Measurements from ENCODE around the gene NR3C1.

The NR3C1 gene

GRCh38 chr5:143271431-143271830 lies 132.1 kb downstream of the NR3C1 start:
- Histone ChIP-seq H3K27me3 (ENCODE audit: control insufficient read depth, insufficient read depth, low read length) (no peaks in the 10 kb centered on the region), H3K36me3 (ENCODE audit: control insufficient read depth, insufficient read depth, low read length) (no peaks in the 10 kb centered on the region), H3K9me3 (ENCODE audit: control insufficient read depth, low read length) (no peaks in the 10 kb centered on the region), H3K9ac (ENCODE audit: low read length) (no peak overlapping the region), H3K4me3 (ENCODE audit: low read length) (no peak overlapping the region), H3K4me1 (ENCODE audit: control insufficient read depth, insufficient read depth, low read length) (no peaks in the 10 kb centered on the region)

DNA sequence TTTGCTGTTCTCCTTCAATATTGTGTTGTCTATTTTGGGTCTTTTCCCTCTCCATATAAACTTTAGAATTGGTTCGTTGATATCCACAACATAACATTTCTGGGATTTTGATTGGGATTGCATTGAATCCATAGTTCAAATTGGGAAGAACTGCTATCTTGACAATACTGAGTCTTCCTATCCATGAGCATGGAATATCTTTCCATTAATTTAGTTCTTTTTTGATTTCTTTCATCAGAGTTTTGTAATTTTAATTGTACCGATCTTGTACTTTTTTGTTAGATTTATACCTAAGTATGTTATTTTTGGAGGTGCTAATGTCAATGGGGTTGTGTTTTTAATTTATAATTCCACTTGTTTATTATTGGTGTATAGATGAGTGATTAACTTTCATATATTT lies 135.1 kb downstream of the NR3C1 start:
- no peaks in the 10 kb centered on the region for H3K27me3 ChIP-seq (ENCODE audit: control insufficient read depth, insufficient read depth, low read length)
- H3K9ac ChIP-seq (ENCODE audit: low read length) = no peak overlapping the region
- H3K36me3 ChIP-seq (ENCODE audit: control insufficient read depth, insufficient read depth, low read length) = no peaks in the 10 kb centered on the region
- no peak overlapping the region for H3K4me3 ChIP-seq (ENCODE audit: low read length)
- H3K9me3 ChIP-seq (ENCODE audit: control insufficient read depth, low read length) = no peaks in the 10 kb centered on the region
- no peaks in the 10 kb centered on the region for H3K4me1 ChIP-seq (ENCODE audit: control insufficient read depth, insufficient read depth, low read length)

DNA sequence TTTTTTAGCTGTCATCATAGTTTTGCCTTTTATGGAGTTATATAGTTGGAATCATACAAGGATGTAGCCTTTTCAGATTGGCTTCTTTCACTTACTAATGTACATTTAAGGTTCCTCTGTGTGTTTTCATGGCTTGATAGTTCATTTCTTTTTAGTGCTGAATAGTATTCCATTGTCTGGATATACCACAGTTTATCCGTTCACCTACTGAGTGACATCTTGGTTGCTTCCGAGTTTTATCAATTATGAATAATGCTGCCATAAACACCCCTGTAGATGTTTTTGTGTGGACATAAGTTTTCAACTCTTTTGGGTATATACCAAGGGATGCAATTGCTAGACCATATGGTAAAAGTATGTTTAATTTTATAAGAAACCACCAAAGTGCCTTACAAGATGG lies 136.3 kb downstream of the NR3C1 start:
- Histone ChIP-seq H3K4me1 (ENCODE audit: control insufficient read depth, insufficient read depth, low read length) (no peaks in the 10 kb centered on the region), H3K36me3 (ENCODE audit: control insufficient read depth, insufficient read depth, low read length) (no peaks in the 10 kb centered on the region), H3K4me3 (ENCODE audit: low read length) (no peak overlapping the region), H3K9ac (ENCODE audit: low read length) (no peak overlapping the region), H3K27me3 (ENCODE audit: control insufficient read depth, insufficient read depth, low read length) (no peaks in the 10 kb centered on the region), H3K9me3 (ENCODE audit: control insufficient read depth, low read length) (no peaks in the 10 kb centered on the region)

GRCh38 chr5:143265995-143266394 lies 137.5 kb downstream of the NR3C1 start:
- Histone ChIP-seq H3K9ac (ENCODE audit: low read length) (no peak overlapping the region), H3K36me3 (ENCODE audit: control insufficient read depth, insufficient read depth, low read length) (no peaks in the 10 kb centered on the region), H3K27me3 (ENCODE audit: control insufficient read depth, insufficient read depth, low read length) (no peaks in the 10 kb centered on the region), H3K4me1 (ENCODE audit: control insufficient read depth, insufficient read depth, low read length) (no peaks in the 10 kb centered on the region), H3K4me3 (ENCODE audit: low read length) (no peak overlapping the region), H3K9me3 (ENCODE audit: control insufficient read depth, low read length) (no peaks in the 10 kb centered on the region)

- Histone ChIP-seq H3K36me3 (ENCODE audit: control insufficient read depth, insufficient read depth, low read length) (no peaks in the 10 kb centered on the region), H3K27me3 (ENCODE audit: control insufficient read depth, insufficient read depth, low read length) (no peaks in the 10 kb centered on the region), H3K4me3 (ENCODE audit: low read length) (no peak overlapping the region), H3K9me3 (ENCODE audit: control insufficient read depth, low read length) (no peaks in the 10 kb centered on the region), H3K4me1 (ENCODE audit: control insufficient read depth, insufficient read depth, low read length) (no peaks in the 10 kb centered on the region), H3K9ac (ENCODE audit: low read length) (no peak overlapping the region)
Measured at GRCh38 chr5:143263272-143263810, 140.1 kb downstream of the NR3C1 start.

GRCh38 chr5:143262393-143263174 lies 140.9 kb downstream of the NR3C1 start:
- no peak overlapping the region for H3K4me3 ChIP-seq (ENCODE audit: low read length)
- no peaks in the 10 kb centered on the region for H3K36me3 ChIP-seq (ENCODE audit: control insufficient read depth, insufficient read depth, low read length)
- H3K9me3 ChIP-seq (ENCODE audit: control insufficient read depth, low read length) = no peaks in the 10 kb centered on the region
- no peak overlapping the region for H3K9ac ChIP-seq (ENCODE audit: low read length)
- no peaks in the 10 kb centered on the region for H3K27me3 ChIP-seq (ENCODE audit: control insufficient read depth, insufficient read depth, low read length)
- no peaks in the 10 kb centered on the region for H3K4me1 ChIP-seq (ENCODE audit: control insufficient read depth, insufficient read depth, low read length)

GRCh38 chr5:143261748-143262392 lies 141.6 kb downstream of the NR3C1 start:
- Histone ChIP-seq H3K36me3 (ENCODE audit: control insufficient read depth, insufficient read depth, low read length) (no peaks in the 10 kb centered on the region), H3K9me3 (ENCODE audit: control insufficient read depth, low read length) (no peaks in the 10 kb centered on the region), H3K27me3 (ENCODE audit: control insufficient read depth, insufficient read depth, low read length) (no peaks in the 10 kb centered on the region), H3K4me3 (ENCODE audit: low read length) (no peak overlapping the region), H3K9ac (ENCODE audit: low read length) (no peak overlapping the region), H3K4me1 (ENCODE audit: control insufficient read depth, insufficient read depth, low read length) (no peaks in the 10 kb centered on the region)

GRCh38 chr5:143259254-143259605 lies 144.3 kb downstream of the NR3C1 start:
- Histone ChIP-seq H3K4me1 (ENCODE audit: control insufficient read depth, insufficient read depth, low read length) (no peaks in the 10 kb centered on the region), H3K9me3 (ENCODE audit: control insufficient read depth, low read length) (no peaks in the 10 kb centered on the region), H3K4me3 (ENCODE audit: low read length) (no peak overlapping the region), H3K9ac (ENCODE audit: low read length) (no peak overlapping the region), H3K27me3 (ENCODE audit: control insufficient read depth, insufficient read depth, low read length) (no peaks in the 10 kb centered on the region), H3K36me3 (ENCODE audit: control insufficient read depth, insufficient read depth, low read length) (no peaks in the 10 kb centered on the region)

- Histone ChIP-seq H3K27me3 (ENCODE audit: control insufficient read depth, insufficient read depth, low read length) (no peaks in the 10 kb centered on the region), H3K4me1 (ENCODE audit: control insufficient read depth, insufficient read depth, low read length) (no peaks in the 10 kb centered on the region), H3K9me3 (ENCODE audit: control insufficient read depth, low read length) (no peaks in the 10 kb centered on the region), H3K36me3 (ENCODE audit: control insufficient read depth, insufficient read depth, low read length) (no peaks in the 10 kb centered on the region), H3K4me3 (ENCODE audit: low read length) (no peak overlapping the region), H3K9ac (ENCODE audit: low read length) (no peak overlapping the region)
Measured at GRCh38 chr5:143258559-143259253, 144.8 kb downstream of the NR3C1 start.

DNA sequence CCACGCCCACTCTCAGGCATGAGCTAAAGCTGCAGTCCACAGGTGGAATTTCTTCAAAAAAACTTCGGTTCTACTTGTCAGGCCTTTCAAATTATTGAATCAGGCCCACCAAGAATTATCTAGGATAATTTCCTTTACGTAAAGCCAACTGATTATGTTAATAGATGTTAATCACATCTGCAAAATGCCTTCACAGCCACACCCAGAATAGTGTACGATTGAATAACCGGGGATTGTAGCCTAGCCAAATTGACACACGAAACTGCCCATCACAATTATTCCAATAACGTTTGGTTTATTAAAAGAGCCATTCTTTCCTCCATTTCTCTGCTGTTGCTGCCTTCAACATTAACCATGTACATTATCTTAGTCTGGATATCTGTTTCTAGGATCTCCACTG lies 148.7 kb downstream of the NR3C1 start:
- Histone ChIP-seq H3K36me3 (ENCODE audit: control insufficient read depth, insufficient read depth, low read length) (no peaks in the 10 kb centered on the region), H3K9me3 (ENCODE audit: control insufficient read depth, low read length) (no peaks in the 10 kb centered on the region), H3K27me3 (ENCODE audit: control insufficient read depth, insufficient read depth, low read length) (no peaks in the 10 kb centered on the region), H3K9ac (ENCODE audit: low read length) (no peak overlapping the region), H3K4me1 (ENCODE audit: control insufficient read depth, insufficient read depth, low read length) (peaks cover under 1% of the 10 kb centered on the region), H3K4me3 (ENCODE audit: low read length) (no peak overlapping the region)

- Histone ChIP-seq H3K9me3 (ENCODE audit: control insufficient read depth, low read length) (no peaks in the 10 kb centered on the region), H3K9ac (ENCODE audit: low read length) (no peak overlapping the region), H3K4me1 (ENCODE audit: control insufficient read depth, insufficient read depth, low read length) (peaks cover 14% of the 10 kb centered on the region), H3K27me3 (ENCODE audit: control insufficient read depth, insufficient read depth, low read length) (no peaks in the 10 kb centered on the region), H3K4me3 (ENCODE audit: low read length) (no peak overlapping the region), H3K36me3 (ENCODE audit: control insufficient read depth, insufficient read depth, low read length) (no peaks in the 10 kb centered on the region)
Measured at GRCh38 chr5:143251946-143252345, 151.5 kb downstream of the NR3C1 start.

- Histone ChIP-seq H3K36me3 (ENCODE audit: control insufficient read depth, insufficient read depth, low read length) (no peaks in the 10 kb centered on the region), H3K4me3 (ENCODE audit: low read length) (no peak overlapping the region), H3K27me3 (ENCODE audit: control insufficient read depth, insufficient read depth, low read length) (no peaks in the 10 kb centered on the region), H3K4me1 (ENCODE audit: control insufficient read depth, insufficient read depth, low read length) (peaks cover 14% of the 10 kb centered on the region), H3K9me3 (ENCODE audit: control insufficient read depth, low read length) (no peaks in the 10 kb centered on the region), H3K9ac (ENCODE audit: low read length) (no peak overlapping the region)
Measured at GRCh38 chr5:143251190-143251589, 152.3 kb downstream of the NR3C1 start.

Measured in mucosa of stomach (tissue), 1 donor.